Measurements from ENCODE around the gene PMEPA1. TPM values are rescaled to one million over a fixed set of nuclear protein-coding genes. Genes with fewer than 3 reads are reported as not detected.
"Not testable (repeated sequence)": the region's sequence is repeated elsewhere in the genome, so short reads cannot be mapped to it uniquely, and the experiment has no call there.

Gene PMEPA1
- total RNA-seq, 1 experiment from 2014 or later, result 163 TPM

DNA sequence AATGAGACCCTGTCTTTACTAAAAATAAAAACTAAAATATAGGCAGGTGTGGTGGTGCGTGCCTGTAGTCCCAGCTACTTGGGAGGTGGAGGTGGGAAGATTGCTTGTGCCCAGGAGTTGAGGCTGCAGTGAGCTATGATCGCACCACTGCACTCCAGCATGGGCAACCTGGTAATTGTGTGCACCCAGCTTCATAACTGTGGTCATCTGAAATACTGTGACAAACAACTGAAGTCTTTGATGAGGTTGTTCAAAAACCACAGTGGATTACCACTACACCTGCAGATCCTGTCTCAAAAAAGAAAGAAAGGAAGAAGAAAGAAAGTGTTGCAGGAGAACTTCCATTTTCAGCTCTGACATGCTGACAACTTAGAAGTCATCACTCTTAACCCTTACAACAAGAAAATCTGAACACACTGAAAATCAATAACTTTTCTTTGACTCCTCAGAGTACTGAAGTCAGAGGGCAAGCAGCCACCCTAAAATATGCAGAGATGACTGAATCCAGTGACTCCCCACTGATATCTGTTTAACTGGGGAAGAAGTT, 75.8 kb downstream of the PMEPA1 start:
- intact Hi-C loops (cut with micrococcal nuclease; ENCODE audit: unreplicated experiment), result no loop called here
- CTCF ChIA-PET, result no interaction called here

DNA sequence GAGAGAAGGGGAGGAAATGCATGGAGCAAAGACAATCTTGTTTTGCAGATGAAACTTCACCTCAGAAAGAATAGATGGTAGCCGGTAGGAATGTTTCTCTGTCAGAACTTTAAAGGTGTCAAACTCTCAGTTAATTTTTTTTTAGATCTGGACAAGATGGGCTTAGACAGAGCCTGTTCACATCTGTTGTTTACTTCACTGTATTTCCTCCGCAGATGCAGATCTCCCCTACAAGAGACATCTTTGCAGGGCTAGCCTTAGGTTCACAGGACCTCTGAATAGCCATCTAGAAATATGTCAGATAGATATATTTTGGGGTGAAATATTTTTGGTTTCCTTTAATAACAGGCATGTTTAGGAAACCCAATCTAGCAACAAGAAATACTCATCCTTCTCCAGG, 77.5 kb downstream of the PMEPA1 start:
- H3K4me1 ChIP-seq (replicated peaks; ENCODE audit: insufficient read depth), result no peaks in the 10 kb centered on the region
- CTCF ChIA-PET, result no interaction called here
- H4K20me1 ChIP-seq (ENCODE audit: insufficient read depth), result no peaks in the 10 kb centered on the region
- H3K9me2 ChIP-seq (ENCODE audit: insufficient read depth), result no peaks in the 10 kb centered on the region
- POLR2A ChIA-PET (ENCODE audit: unreplicated experiment), result interaction anchor here (0.7 kb wide), 1 partner anchor 9 kb away, joined by 4 read pairs; no protein-coding TSS in a partner anchor
- no peaks in the 10 kb centered on the region for H3K27me3 ChIP-seq (ENCODE audit: insufficient read depth, low read depth)
- TF ChIP-seq EZH2 (IDR thresholded peaks at IDR 0.05; ENCODE audit: low read depth), result no peak
- TF ChIP-seq, protein P1, sequence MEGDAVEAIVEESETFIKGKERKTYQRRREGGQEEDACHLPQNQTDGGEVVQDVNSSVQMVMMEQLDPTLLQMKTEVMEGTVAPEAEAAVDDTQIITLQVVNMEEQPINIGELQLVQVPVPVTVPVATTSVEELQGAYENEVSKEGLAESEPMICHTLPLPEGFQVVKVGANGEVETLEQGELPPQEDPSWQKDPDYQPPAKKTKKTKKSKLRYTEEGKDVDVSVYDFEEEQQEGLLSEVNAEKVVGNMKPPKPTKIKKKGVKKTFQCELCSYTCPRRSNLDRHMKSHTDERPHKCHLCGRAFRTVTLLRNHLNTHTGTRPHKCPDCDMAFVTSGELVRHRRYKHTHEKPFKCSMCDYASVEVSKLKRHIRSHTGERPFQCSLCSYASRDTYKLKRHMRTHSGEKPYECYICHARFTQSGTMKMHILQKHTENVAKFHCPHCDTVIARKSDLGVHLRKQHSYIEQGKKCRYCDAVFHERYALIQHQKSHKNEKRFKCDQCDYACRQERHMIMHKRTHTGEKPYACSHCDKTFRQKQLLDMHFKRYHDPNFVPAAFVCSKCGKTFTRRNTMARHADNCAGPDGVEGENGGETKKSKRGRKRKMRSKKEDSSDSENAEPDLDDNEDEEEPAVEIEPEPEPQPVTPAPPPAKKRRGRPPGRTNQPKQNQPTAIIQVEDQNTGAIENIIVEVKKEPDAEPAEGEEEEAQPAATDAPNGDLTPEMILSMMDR (conservative IDR thresholded peaks at IDR 0.05), result no peak
- no peak overlapping the region for H3K27ac ChIP-seq
- H2AFZ ChIP-seq, result no peak overlapping the region
- DNase-seq, result no peak
- peaks cover 4% of the 10 kb centered on the region; the same call in 1 of the 2 replicates for H3K9me3 ChIP-seq (ENCODE audit: insufficient read depth, low read depth)
- no peak overlapping the region for H3K4me2 ChIP-seq
- no peaks in the 10 kb centered on the region for H3F3A ChIP-seq (ENCODE audit: insufficient read depth, low read depth)
- H3K4me3 ChIP-seq, result no peak overlapping the region
- BruUV-seq (replicated peaks), result no TSS peak
- H3K79me2 ChIP-seq (ENCODE audit: low read depth), result no peaks in the 10 kb centered on the region
- intact Hi-C loops (cut with micrococcal nuclease; ENCODE audit: unreplicated experiment), result no loop called here
- H3K36me3 ChIP-seq (ENCODE audit: low read depth), result no peaks in the 10 kb centered on the region

More for the DNA sequence above, 75.8 kb downstream of the PMEPA1 start:
- no peak overlapping the region for H3K4me2 ChIP-seq
- TF ChIP-seq, protein P1 (conservative IDR thresholded peaks at IDR 0.05), result no peak
- no peak for TF ChIP-seq EZH2 (IDR thresholded peaks at IDR 0.05; ENCODE audit: low read depth)
- H3K4me1 ChIP-seq (replicated peaks; ENCODE audit: insufficient read depth), result peaks cover 5% of the 10 kb centered on the region; the same call in 1 of the 2 replicates
- H3K4me3 ChIP-seq, result no peak overlapping the region
- H3K9me3 ChIP-seq (ENCODE audit: insufficient read depth, low read depth), result peaks cover 6% of the 10 kb centered on the region; the same call in 1 of the 2 replicates
- H3K27ac ChIP-seq, result no peak overlapping the region
- POLR2A ChIA-PET (ENCODE audit: unreplicated experiment), result no interaction called here
- H3K79me2 ChIP-seq (ENCODE audit: low read depth), result no peaks in the 10 kb centered on the region
- H2AFZ ChIP-seq, result no peak overlapping the region
- H3K36me3 ChIP-seq (ENCODE audit: low read depth), result no peaks in the 10 kb centered on the region
- H4K20me1 ChIP-seq (ENCODE audit: insufficient read depth), result no peaks in the 10 kb centered on the region
- BruUV-seq (replicated peaks), result no TSS peak
- DNase-seq, result no peak
- H3K9me2 ChIP-seq (ENCODE audit: insufficient read depth), result no peaks in the 10 kb centered on the region
- no peaks in the 10 kb centered on the region for H3K27me3 ChIP-seq (ENCODE audit: insufficient read depth, low read depth)
- 0 out of 2 replicates have a peak, but pooled peaks cover 3% of the 10 kb centered on the region for H3F3A ChIP-seq (ENCODE audit: insufficient read depth, low read depth)

DNA sequence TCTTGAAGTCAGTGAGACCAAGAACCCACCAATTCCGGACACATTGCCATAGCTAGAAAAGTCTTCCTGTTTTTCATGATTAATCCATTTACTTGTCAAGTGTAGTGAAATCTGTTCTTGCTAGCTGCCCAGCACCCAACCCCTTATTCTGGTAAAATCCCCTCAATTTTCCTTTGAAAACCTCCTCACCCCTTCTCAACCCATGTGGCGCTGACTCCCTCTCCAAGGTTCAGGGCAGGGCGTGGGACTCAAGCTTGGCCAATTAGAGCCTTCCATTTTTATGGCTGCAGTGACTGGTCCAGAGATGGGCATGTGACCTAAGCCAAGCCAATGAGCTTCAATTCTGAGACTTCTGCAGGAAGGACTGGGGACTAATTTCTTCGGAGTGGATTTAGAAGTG, 79.8 kb downstream of the PMEPA1 start:
- no peak overlapping the region for H3K27ac ChIP-seq
- DNase-seq, result no peak
- no peaks in the 10 kb centered on the region for H4K20me1 ChIP-seq (ENCODE audit: insufficient read depth)
- H3K79me2 ChIP-seq (ENCODE audit: low read depth), result no peaks in the 10 kb centered on the region
- no peaks in the 10 kb centered on the region for H3K4me1 ChIP-seq (replicated peaks; ENCODE audit: insufficient read depth)
- ChIA-PET POLR2A (ENCODE audit: unreplicated experiment) (no interaction called here), CTCF (no interaction called here)
- no peaks in the 10 kb centered on the region for H3K36me3 ChIP-seq (ENCODE audit: low read depth)
- H3F3A ChIP-seq (ENCODE audit: insufficient read depth, low read depth), result no peaks in the 10 kb centered on the region
- BruUV-seq (replicated peaks), result no TSS peak
- intact Hi-C loops (cut with micrococcal nuclease; ENCODE audit: unreplicated experiment), result no loop called here
- peaks cover 4% of the 10 kb centered on the region for H3K9me3 ChIP-seq (ENCODE audit: insufficient read depth, low read depth)
- TF ChIP-seq, protein P1 (conservative IDR thresholded peaks at IDR 0.05), result no peak
- TF ChIP-seq EZH2 (IDR thresholded peaks at IDR 0.05; ENCODE audit: low read depth), result no peak
- H3K4me3 ChIP-seq, result no peak overlapping the region
- H2AFZ ChIP-seq, result no peak overlapping the region
- no peaks in the 10 kb centered on the region for H3K9me2 ChIP-seq (ENCODE audit: insufficient read depth)
- no peaks in the 10 kb centered on the region for H3K27me3 ChIP-seq (ENCODE audit: insufficient read depth, low read depth)
- no peak overlapping the region for H3K4me2 ChIP-seq

DNA sequence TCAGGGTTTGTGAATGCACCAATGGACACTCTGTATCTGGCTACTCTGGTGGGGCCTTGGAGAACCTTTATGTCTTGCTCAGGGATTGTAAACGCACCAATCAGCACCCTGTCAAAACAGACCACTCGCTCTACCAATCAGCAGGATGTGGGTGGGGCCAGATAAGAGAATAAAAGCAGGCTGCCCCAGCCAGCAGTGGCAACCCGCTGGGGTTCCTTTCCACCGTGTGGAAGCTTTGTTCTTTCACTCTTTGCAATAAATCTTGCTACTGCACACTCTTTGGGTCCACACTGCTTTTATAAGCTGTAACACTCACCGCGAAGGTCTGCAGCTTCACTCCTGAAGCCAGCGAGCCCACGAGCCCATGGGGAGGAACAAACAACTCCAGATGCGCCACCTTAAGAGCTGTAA, 80.3 kb downstream of the PMEPA1 start:
- H3F3A ChIP-seq (ENCODE audit: insufficient read depth, low read depth); H3K36me3 ChIP-seq (ENCODE audit: low read depth); H3K9me3 ChIP-seq (ENCODE audit: insufficient read depth, low read depth); H3K4me2 ChIP-seq; CTCF ChIA-PET; H2AFZ ChIP-seq; H3K27ac ChIP-seq; H3K27me3 ChIP-seq (ENCODE audit: insufficient read depth, low read depth); H4K20me1 ChIP-seq (ENCODE audit: insufficient read depth); H3K4me3 ChIP-seq; POLR2A ChIA-PET (ENCODE audit: unreplicated experiment); H3K79me2 ChIP-seq (ENCODE audit: low read depth); H3K9me2 ChIP-seq (ENCODE audit: insufficient read depth); DNase-seq; H3K4me1 ChIP-seq (replicated peaks; ENCODE audit: insufficient read depth); BruUV-seq (replicated peaks): not testable (repeated sequence)
- intact Hi-C loops (cut with micrococcal nuclease; ENCODE audit: unreplicated experiment), result loop anchor here (10.0 kb wide), 1 partner anchor 185 kb away; no protein-coding TSS in a partner anchor

DNA sequence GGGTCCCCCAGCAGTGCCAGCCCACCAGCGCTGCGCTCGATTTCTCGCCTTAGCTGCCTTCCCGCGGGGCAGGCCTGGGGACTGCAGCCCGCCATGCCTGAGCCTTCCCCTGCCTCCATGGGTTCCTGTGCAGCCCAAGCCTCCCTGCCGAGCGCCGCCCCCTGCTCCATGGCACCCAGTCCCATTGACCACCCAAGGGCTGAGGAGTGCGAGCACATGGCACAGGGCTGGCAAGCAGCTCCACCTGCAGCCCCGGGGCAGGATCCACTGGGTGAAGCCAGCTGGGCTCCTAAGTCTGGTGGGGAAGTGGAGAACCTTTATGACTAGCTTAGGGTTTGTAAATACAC, 80.9 kb downstream of the PMEPA1 start:
- H2AFZ ChIP-seq; BruUV-seq (replicated peaks); H3K9me3 ChIP-seq (ENCODE audit: insufficient read depth, low read depth); H3F3A ChIP-seq (ENCODE audit: insufficient read depth, low read depth); DNase-seq; H3K9me2 ChIP-seq (ENCODE audit: insufficient read depth); H3K4me3 ChIP-seq; H3K27ac ChIP-seq; H3K79me2 ChIP-seq (ENCODE audit: low read depth); CTCF ChIA-PET; H3K36me3 ChIP-seq (ENCODE audit: low read depth); H4K20me1 ChIP-seq (ENCODE audit: insufficient read depth); POLR2A ChIA-PET (ENCODE audit: unreplicated experiment); H3K27me3 ChIP-seq (ENCODE audit: insufficient read depth, low read depth); H3K4me1 ChIP-seq (replicated peaks; ENCODE audit: insufficient read depth); H3K4me2 ChIP-seq: not testable (repeated sequence)
- intact Hi-C loops (cut with micrococcal nuclease; ENCODE audit: unreplicated experiment), result loop anchor here (10.0 kb wide), 1 partner anchor 186 kb away; no protein-coding TSS in a partner anchor
